Muscle layer of colon (tissue), 2 donors: ENCODE data around the gene PLA2G4B.

Experiments
- H3K27ac ChIP-seq: one replicate; pipeline ENCODE4 v1.7.0; 2013; ENCODE audit warnings: low read depth, mild to moderate bottlenecking, low read length, moderate library complexity
- H3K27me3 ChIP-seq, 2 donors: one replicate each; pipeline ENCODE4 v1.7.0; 2013; ENCODE audit warnings: low read length in 2 of 2, mild to moderate bottlenecking in 2 of 2; ENCODE audit not compliant: insufficient read depth in 2 of 2, control insufficient read depth in 1 of 2
- H3K36me3 ChIP-seq: one replicate; pipeline ENCODE4 v1.7.0; 2013; ENCODE audit warnings: mild to moderate bottlenecking, low read length; ENCODE audit not compliant: insufficient read depth
- H3K4me1 ChIP-seq: one replicate; pipeline ENCODE4 v1.7.0; 2013; ENCODE audit warnings: mild to moderate bottlenecking, low read length; ENCODE audit not compliant: insufficient read depth
- H3K4me3 ChIP-seq, 2 donors: one replicate each; pipeline ENCODE4 v1.7.0; 2013; ENCODE audit warnings: low read length in 2 of 2, low read depth in 1 of 2, mild to moderate bottlenecking in 1 of 2, moderate library complexity in 1 of 2
- H3K9ac ChIP-seq: one replicate; pipeline ENCODE4 v1.7.0; 2013; ENCODE audit warnings: low read length
- H3K9me3 ChIP-seq: one replicate; pipeline ENCODE4 v1.7.0; 2013; ENCODE audit warnings: mild to moderate bottlenecking, low read length
- donor health status: abdominal sarcoma.
- donor health status: Adenocarcinoma of cecum.

The PLA2G4B gene

DNA sequence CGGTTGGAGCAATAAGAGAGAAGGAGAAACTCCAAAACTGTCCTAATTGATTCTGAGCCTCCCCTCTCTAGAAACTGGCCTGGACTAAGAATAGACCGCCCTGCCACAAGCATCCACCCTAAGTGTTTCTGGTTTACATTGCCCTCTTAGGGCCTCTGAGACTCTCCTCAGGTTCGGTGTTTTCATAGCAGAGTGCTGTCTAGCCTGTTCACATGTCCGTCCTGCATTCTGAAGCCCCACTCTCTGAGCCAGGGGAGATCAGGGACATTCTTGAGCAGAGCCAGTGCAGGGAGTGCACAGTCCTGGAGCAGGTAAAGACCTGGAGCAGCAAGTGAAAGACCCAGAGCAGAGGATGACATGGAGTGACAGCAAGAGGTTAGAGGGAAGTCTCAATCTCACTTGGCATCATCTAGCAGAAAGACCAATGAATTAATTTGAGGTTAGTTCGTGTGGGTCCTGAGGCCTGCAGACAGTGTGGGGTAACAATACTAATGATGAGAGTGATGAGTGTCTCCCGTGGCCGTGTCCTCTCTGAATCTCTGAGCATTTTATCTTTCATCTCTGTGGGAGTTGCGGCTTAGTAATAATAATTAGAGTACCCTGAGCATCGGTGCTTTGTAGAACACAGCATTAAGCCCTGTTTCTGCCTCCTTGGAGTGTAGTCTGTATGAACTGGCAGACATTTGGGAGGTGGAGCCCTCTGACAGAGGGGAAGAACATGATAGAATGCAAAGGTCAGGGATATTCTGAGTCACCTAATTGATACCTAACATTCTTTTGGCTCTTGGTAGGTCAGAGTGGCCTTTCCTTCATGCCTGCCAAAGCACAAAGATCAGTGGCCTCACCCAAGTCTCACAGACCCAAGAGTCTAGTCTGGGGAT lies 39.8 kb upstream of the PLA2G4B start:
- Histone ChIP-seq H3K27me3 (no peaks in the 10 kb centered on the region), H3K4me3 (no peak overlapping the region), H3K27ac (no peak overlapping the region), H3K36me3 (no peaks in the 10 kb centered on the region), H3K9me3 (no peaks in the 10 kb centered on the region), H3K4me1 (peaks cover 17% of the 10 kb centered on the region), H3K9ac (no peak overlapping the region)

GRCh38 chr15:41799488-41799805 lies 39.2 kb upstream of the PLA2G4B start:
- no peaks in the 10 kb centered on the region for H3K27me3 ChIP-seq
- H3K4me3 ChIP-seq = no peak overlapping the region
- no peaks in the 10 kb centered on the region for H3K36me3 ChIP-seq
- peaks cover 22% of the 10 kb centered on the region for H3K4me1 ChIP-seq
- no peak overlapping the region for H3K9ac ChIP-seq
- no peak overlapping the region for H3K27ac ChIP-seq
- H3K9me3 ChIP-seq = no peaks in the 10 kb centered on the region

DNA sequence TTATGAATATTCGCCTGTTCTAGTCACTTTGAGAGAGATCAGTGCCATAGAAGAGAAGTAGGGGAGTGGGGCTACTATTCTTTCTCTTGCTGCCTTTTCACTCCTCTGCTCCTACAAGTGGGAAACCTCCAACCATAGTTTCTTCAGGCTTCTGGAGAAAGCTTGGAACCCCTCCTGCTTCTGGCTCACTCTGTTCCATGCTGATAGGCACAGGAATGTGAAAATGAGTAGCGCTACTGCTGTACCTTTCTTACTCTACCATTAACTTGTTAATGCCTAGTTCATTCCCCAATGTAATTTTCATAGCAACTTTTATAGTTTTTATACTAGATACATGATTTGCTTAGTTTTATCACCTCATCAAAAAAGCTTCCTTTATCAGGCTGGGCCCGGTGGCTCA lies 37.5 kb upstream of the PLA2G4B start:
- Histone ChIP-seq H3K4me1 (peaks cover 34% of the 10 kb centered on the region), H3K36me3 (peaks cover 9% of the 10 kb centered on the region), H3K27me3 (no peaks in the 10 kb centered on the region), H3K4me3 (no peak overlapping the region), H3K9me3 (no peaks in the 10 kb centered on the region), H3K9ac (no peak overlapping the region), H3K27ac (no peak overlapping the region)

DNA sequence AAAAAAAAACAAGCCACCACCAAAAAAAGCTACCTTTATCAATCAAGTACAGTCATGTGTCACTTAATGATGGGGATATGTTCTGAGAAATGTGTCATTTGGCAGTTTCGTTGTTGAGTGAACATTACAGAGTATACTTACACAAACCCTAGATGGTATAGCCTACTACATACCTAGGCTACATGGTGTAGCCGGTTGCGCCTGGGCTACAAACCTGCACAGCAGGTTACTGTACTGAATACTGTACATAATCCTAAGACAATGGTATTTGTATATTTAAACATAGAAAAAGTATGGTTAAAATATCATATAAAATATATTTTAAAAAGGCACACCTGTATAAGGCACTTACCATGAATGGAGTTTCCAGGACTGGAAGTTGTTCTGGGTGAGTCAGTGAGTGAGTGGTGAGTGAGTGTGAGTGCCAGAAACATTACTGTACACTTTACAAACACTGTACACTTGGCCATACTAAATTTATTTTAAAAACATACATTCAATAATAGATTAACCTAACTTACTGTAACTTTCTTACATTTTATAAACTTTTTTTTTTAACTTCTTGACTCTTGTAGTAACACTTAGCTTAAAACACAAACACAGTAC lies 36.7 kb upstream of the PLA2G4B start:
- Histone ChIP-seq H3K9me3 (no peaks in the 10 kb centered on the region), H3K27me3 (no peaks in the 10 kb centered on the region), H3K9ac (no peak overlapping the region), H3K36me3 (peaks cover 9% of the 10 kb centered on the region), H3K4me1 (peaks cover 29% of the 10 kb centered on the region), H3K4me3 (no peak overlapping the region), H3K27ac (no peak overlapping the region)

GRCh38 chr15:41804361-41804760 lies 34.3 kb upstream of the PLA2G4B start:
- peaks cover 25% of the 10 kb centered on the region for H3K4me1 ChIP-seq
- peaks cover 9% of the 10 kb centered on the region for H3K36me3 ChIP-seq
- no peaks in the 10 kb centered on the region for H3K27me3 ChIP-seq
- no peaks in the 10 kb centered on the region for H3K9me3 ChIP-seq
- H3K9ac ChIP-seq = no peak overlapping the region
- H3K27ac ChIP-seq = peak overlapping the region; percentile 75
- no peak overlapping the region for H3K4me3 ChIP-seq

DNA sequence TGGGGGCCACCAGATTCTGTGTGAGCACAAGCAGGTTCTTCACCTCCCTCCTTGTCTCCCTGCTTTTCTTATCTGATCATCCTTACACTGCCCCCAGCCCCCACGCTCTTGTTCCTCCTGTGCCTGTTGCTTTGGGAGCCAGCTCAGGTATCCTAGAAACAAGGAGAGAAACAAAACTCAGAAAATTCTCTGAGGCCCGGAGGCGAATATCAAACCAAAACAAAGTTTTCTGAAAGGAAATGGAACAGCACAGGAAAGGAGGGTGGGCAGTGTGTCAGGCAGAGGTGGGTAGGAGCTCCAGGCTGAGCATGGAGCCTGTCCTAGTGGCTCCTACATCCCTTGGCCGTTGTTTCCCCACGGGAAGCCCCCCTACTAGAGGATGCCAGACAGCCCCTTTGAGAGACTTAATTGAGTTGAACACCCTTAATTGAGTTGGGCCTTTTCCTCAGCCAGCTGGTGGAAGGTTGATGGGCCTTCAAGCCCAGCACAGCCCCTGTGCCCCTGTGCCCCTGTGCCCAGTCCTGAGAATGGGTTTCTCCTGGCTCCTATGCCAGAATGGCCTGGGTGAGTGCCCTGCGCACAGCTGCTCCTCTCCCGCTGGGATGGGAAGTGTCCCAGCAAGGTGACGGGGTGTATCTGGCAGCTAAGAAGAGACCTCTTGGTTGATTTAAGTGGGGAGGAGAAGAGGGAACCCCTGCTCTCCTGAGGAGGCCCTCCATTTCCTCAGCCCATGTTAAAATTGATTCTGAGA lies 33.6 kb upstream of the PLA2G4B start:
- Histone ChIP-seq H3K27me3 (no peaks in the 10 kb centered on the region), H3K9me3 (no peaks in the 10 kb centered on the region), H3K4me3 (peak overlapping the region in 1 of 2 donors; percentile 23), H3K9ac (no peak overlapping the region), H3K4me1 (peaks cover 25% of the 10 kb centered on the region), H3K27ac (peak overlapping the region; percentile 75), H3K36me3 (peaks cover 9% of the 10 kb centered on the region)

GRCh38 chr15:41805711-41806110 lies 32.9 kb upstream of the PLA2G4B start:
- peak overlapping the region in 1 of 2 donors; percentile 23 for H3K4me3 ChIP-seq
- no peak overlapping the region for H3K9ac ChIP-seq
- H3K27ac ChIP-seq = peak overlapping the region; percentile 75
- H3K36me3 ChIP-seq = peaks cover 9% of the 10 kb centered on the region
- peaks cover 25% of the 10 kb centered on the region for H3K4me1 ChIP-seq
- no peaks in the 10 kb centered on the region for H3K27me3 ChIP-seq
- H3K9me3 ChIP-seq = no peaks in the 10 kb centered on the region

DNA sequence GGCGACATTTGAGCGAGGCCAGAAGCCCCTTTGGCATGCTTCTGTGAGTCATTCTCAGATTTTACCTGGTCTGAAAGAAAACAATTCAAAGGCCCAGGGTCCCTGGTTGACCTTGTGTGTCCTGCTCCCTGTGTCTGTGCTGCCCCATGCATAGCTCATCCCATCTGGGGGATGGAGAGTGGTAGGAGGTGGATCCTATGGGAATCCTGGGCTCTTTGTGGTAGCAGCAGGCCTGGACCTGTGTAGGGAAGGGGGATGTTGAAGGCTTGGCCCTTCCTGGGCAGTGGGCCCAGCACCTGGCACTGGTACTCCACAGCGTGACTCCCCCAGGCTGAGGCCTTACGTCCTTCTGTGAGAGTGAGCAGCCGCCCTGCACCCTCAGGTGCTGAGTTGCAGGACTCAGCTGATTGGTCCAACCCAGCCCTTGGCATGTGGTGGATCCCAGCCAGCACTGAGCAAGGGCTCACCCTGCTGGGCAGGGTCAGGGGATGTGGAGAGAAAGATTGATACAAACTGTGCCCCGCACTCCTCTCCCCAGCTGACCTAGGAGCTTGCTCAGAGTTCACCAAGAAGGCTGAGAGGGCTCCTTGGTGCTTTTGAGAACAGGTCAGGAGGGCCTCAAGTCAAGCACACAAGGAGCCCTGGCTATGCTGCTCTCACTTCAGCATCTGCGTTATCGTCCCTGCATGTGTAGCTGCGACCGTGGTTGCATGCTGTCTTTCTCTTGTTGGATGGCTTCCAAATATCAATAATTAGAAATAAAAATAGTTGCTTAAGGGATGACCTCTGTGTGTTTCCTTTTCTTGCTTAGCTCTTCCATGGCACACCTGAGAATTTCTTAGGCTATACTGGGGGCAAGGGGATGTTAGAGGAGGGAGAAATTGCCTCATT lies 32.1 kb upstream of the PLA2G4B start:
- Histone ChIP-seq H3K9ac (no peak overlapping the region), H3K27me3 (no peaks in the 10 kb centered on the region), H3K4me3 (no peak overlapping the region), H3K27ac (peak overlapping the region; percentile 75), H3K4me1 (peaks cover 32% of the 10 kb centered on the region), H3K36me3 (peaks cover 9% of the 10 kb centered on the region), H3K9me3 (no peaks in the 10 kb centered on the region)

- peaks cover 32% of the 10 kb centered on the region for H3K36me3 ChIP-seq
- peaks cover 30% of the 10 kb centered on the region for H3K4me1 ChIP-seq
- no peak overlapping the region for H3K4me3 ChIP-seq
- no peaks in the 10 kb centered on the region for H3K27me3 ChIP-seq
- no peak overlapping the region for H3K9ac ChIP-seq
- no peaks in the 10 kb centered on the region for H3K9me3 ChIP-seq
- H3K27ac ChIP-seq = no peak overlapping the region
These were observed 29.5 kb upstream of the PLA2G4B start for GRCh38 chr15:41809121-41809520.

- Histone ChIP-seq H3K27me3 (no peaks in the 10 kb centered on the region), H3K9me3 (no peaks in the 10 kb centered on the region), H3K27ac (no peak overlapping the region), H3K36me3 (peaks cover 37% of the 10 kb centered on the region), H3K4me1 (peaks cover 24% of the 10 kb centered on the region), H3K9ac (no peak overlapping the region), H3K4me3 (no peak overlapping the region)
These were observed 29.0 kb upstream of the PLA2G4B start for GRCh38 chr15:41809526-41810220.
